ENCODE measurements around the gene KRT84. TPM values are rescaled to one million over a fixed set of nuclear protein-coding genes. Genes with fewer than 3 reads are reported as not detected.

KRT84 gene, protein sequence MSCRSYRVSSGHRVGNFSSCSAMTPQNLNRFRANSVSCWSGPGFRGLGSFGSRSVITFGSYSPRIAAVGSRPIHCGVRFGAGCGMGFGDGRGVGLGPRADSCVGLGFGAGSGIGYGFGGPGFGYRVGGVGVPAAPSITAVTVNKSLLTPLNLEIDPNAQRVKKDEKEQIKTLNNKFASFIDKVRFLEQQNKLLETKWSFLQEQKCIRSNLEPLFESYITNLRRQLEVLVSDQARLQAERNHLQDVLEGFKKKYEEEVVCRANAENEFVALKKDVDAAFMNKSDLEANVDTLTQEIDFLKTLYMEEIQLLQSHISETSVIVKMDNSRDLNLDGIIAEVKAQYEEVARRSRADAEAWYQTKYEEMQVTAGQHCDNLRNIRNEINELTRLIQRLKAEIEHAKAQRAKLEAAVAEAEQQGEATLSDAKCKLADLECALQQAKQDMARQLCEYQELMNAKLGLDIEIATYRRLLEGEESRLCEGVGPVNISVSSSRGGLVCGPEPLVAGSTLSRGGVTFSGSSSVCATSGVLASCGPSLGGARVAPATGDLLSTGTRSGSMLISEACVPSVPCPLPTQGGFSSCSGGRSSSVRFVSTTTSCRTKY
- not detected in 2 replicates for total RNA-seq

DNA sequence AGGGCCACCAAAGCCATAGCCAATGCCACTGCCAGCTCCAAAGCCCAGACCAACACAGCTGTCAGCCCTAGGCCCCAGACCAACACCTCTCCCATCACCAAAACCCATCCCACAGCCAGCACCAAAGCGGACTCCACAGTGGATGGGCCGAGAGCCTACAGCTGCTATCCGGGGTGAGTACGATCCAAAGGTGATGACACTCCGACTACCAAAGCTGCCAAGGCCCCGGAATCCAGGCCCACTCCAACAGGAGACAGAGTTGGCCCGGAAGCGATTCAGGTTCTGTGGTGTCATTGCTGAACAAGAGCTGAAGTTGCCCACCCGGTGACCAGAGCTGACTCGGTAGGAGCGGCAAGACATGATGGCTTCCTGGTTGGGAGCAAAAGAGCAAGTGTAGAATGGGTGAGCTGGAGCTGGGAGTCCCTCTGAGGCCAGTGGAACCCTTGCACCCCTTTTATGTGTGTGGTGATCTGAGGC is at the start of gene KRT84:
Gene KRT84 (minus strand): TSS at position 427 of the 477 bp plus-strand sequence. CDS start 67 bp downstream, at position 360.
- intact Hi-C loops (cut with micrococcal nuclease): no loop called here
- no peaks in the 10 kb centered on the region for H3K36me3 Mint-ChIP-seq (ENCODE audit: low read depth)
- CTCF ChIA-PET: interaction anchor here (2.3 kb wide), 1 partner anchor 10 kb away, joined by 5 read pairs; no protein-coding TSS in a partner anchor
- POLR2A ChIA-PET: no interaction called here
- H3K4me3 Mint-ChIP-seq: no peak within 1 kb of the TSS
- DNase-seq (no peak), ATAC-seq (ENCODE audit: low read depth) (no peak)
- TF ChIP-seq, protein P1, sequence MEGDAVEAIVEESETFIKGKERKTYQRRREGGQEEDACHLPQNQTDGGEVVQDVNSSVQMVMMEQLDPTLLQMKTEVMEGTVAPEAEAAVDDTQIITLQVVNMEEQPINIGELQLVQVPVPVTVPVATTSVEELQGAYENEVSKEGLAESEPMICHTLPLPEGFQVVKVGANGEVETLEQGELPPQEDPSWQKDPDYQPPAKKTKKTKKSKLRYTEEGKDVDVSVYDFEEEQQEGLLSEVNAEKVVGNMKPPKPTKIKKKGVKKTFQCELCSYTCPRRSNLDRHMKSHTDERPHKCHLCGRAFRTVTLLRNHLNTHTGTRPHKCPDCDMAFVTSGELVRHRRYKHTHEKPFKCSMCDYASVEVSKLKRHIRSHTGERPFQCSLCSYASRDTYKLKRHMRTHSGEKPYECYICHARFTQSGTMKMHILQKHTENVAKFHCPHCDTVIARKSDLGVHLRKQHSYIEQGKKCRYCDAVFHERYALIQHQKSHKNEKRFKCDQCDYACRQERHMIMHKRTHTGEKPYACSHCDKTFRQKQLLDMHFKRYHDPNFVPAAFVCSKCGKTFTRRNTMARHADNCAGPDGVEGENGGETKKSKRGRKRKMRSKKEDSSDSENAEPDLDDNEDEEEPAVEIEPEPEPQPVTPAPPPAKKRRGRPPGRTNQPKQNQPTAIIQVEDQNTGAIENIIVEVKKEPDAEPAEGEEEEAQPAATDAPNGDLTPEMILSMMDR (IDR thresholded peaks at IDR 0.05): no peak
- peaks cover 2% of the 10 kb centered on the region for H3K4me1 Mint-ChIP-seq
- H3K9me3 Mint-ChIP-seq: no peaks in the 10 kb centered on the region
- H3K27ac Mint-ChIP-seq: no peak within 1 kb of the TSS
- H3K27me3 Mint-ChIP-seq: peaks cover 8% of the 10 kb centered on the region

DNA sequence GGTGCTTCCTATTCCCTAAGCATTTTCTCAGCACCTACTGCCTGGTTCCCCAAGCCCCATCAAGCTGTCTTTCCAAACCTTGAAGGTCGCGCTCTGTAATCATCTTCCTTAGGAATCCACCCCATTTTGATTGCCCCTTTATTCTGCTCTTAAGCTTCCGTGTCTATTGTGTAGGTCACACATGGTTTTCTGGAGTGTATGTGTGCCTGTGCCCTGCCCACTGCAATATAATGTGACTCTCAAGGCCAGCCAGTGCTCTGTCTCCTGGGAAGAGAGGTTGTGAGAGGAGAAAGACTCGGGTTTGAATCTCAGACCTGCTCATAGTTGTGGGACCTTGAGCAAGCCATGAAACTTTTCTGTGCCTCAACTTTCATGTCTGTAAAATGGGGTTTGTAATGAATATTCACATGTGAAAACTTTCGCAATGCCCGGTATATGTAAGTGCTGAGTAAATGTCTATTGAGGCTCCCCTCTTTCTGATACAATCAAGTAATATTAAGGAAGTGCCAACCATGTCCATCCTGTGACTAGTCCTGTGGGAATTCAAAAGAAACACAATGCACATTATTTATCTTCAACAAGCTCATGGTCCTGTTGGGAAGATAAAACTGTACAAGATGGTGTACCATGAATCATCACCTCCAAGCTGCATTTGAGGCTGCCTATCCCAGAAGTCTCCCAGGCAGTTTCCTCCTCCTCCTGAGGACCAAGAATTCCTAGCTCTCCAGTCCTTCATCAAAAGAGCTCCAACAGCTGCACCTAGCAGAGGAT is 49.5 kb upstream of the KRT84 start:
- H3K36me3 Mint-ChIP-seq (ENCODE audit: low read depth): no peaks in the 10 kb centered on the region
- CTCF ChIA-PET: no interaction called here
- TF ChIP-seq, protein P1 (IDR thresholded peaks at IDR 0.05): no peak
- intact Hi-C loops (cut with micrococcal nuclease): no loop called here
- POLR2A ChIA-PET: no interaction called here
- H3K27me3 Mint-ChIP-seq: peaks cover 14% of the 10 kb centered on the region
- DNase-seq (no peak), ATAC-seq (ENCODE audit: low read depth) (no peak)
- H3K27ac Mint-ChIP-seq: no peak overlapping the region
- H3K9me3 Mint-ChIP-seq: no peaks in the 10 kb centered on the region
- no peak overlapping the region for H3K4me3 Mint-ChIP-seq
- H3K4me1 Mint-ChIP-seq: no peaks in the 10 kb centered on the region

- POLR2A ChIA-PET: no interaction called here
- H3K27ac Mint-ChIP-seq: no peak within 1 kb of the TSS
Measured at GRCh38 chr12:52434081-52434733, 48.8 kb upstream of the KRT84 start, which contains the start of gene KRT75. Gene KRT75, minus strand, starts transcription at chr12:52434371. Its CDS starts 67 bp downstream, at chr12:52434304.

GRCh38 chr12:52433501-52434080 is 48.1 kb upstream of the KRT84 start:
- H3K27ac Mint-ChIP-seq: no peak overlapping the region
- DNase-seq: no peak
- no peak overlapping the region for H3K4me3 Mint-ChIP-seq
- no peaks in the 10 kb centered on the region for H3K36me3 Mint-ChIP-seq (ENCODE audit: low read depth)
- no peaks in the 10 kb centered on the region for H3K9me3 Mint-ChIP-seq
- TF ChIP-seq, protein P1 (IDR thresholded peaks at IDR 0.05): no peak
- ATAC-seq (ENCODE audit: low read depth): no peak
- H3K4me1 Mint-ChIP-seq: no peaks in the 10 kb centered on the region
- intact Hi-C loops (cut with micrococcal nuclease): no loop called here
- CTCF ChIA-PET: no interaction called here
- POLR2A ChIA-PET: no interaction called here
- H3K27me3 Mint-ChIP-seq: peaks cover 19% of the 10 kb centered on the region

More at GRCh38 chr12:52434081-52434733, 48.8 kb upstream of the KRT84 start, which contains the start of gene KRT75:
- CTCF ChIA-PET: no interaction called here
- H3K4me3 Mint-ChIP-seq: no peak within 1 kb of the TSS
- intact Hi-C loops (cut with micrococcal nuclease): no loop called here
- no peaks in the 10 kb centered on the region for H3K9me3 Mint-ChIP-seq
- DNase-seq (no peak), ATAC-seq (ENCODE audit: low read depth) (no peak)
- H3K4me1 Mint-ChIP-seq: no peaks in the 10 kb centered on the region
- H3K27me3 Mint-ChIP-seq: peaks cover 15% of the 10 kb centered on the region
- H3K36me3 Mint-ChIP-seq (ENCODE audit: low read depth): no peaks in the 10 kb centered on the region
- TF ChIP-seq, protein P1 (IDR thresholded peaks at IDR 0.05): no peak
